ENCODE data around the gene LRCH4. TPM values are rescaled to one million over a fixed set of nuclear protein-coding genes. Genes with fewer than 3 reads are reported as not detected.

LRCH4 gene
- total RNA-seq, 4 donors from 2014 or later, result 36.2 to 53.2 (median 44.0) TPM

- Histone ChIP-seq H3K27me3 (no peaks in the 10 kb centered on the region), H3K4me1 (peaks cover 14 to 17% (median 14%) of the 10 kb centered on the region in 4 donors), H3K4me3 (peak within 1 kb of the TSS; percentile 65 to 83 (median 74)), H3K9me3 (no peaks in the 10 kb centered on the region), H3K27ac (replicated peaks in 1 of 4) (peak within 1 kb of the TSS; percentile 91 to 95 (median 92)), H3K36me3 (peaks cover 0 to 19% (median 8%) of the 10 kb centered on the region in 4 donors)
- DNase-seq (ENCODE audit: extremely low spot score), result peak; percentile 100
- WGBS, result 0% methylated on average over 33 of the region's 61 CpGs
- intact Hi-C loops (cut with DNase I), result loop anchor here (5.0 kb wide), 1 partner anchor 60 kb away; the partner anchor contains the start of gene GNB2
- TF ChIP-seq CTCF (IDR thresholded peaks at IDR 0.05) (peak in 1 of 3 experiments; percentile 13), POLR2A (IDR thresholded peaks at IDR 0.05; ENCODE audit: low read depth) (peak; percentile 87), EP300 (IDR thresholded peaks at IDR 0.05) (no peak), POLR2AphosphoS5 (IDR thresholded peaks at IDR 0.05) (peak; percentile 77 to 93)
Measured at GRCh38 chr7:100611983-100612729, 26.2 kb upstream of the LRCH4 start, which contains the start of gene MOSPD3. Gene MOSPD3, plus strand, starts transcription at chr7:100612540. Its CDS starts 252 bp downstream, at chr7:100612792.

GRCh38 chr7:100609958-100610357 lies 24.0 kb upstream of the LRCH4 start:
- Histone ChIP-seq H3K9me3 (no peaks in the 10 kb centered on the region), H3K27me3 (no peaks in the 10 kb centered on the region), H3K27ac (replicated peaks in 1 of 4) (no peak overlapping the region), H3K4me3 (no peak overlapping the region), H3K36me3 (peaks cover 0 to 9% (median 2%) of the 10 kb centered on the region in 4 donors), H3K4me1 (peaks cover 19 to 28% (median 25%) of the 10 kb centered on the region in 4 donors)
- intact Hi-C loops (cut with DNase I), result loop anchor here (5.0 to 10.0 kb wide), 2 partner anchors 62 to 245 kb away; partner anchors contain the start of genes GNB2 and SLC12A9
- no peak for DNase-seq (ENCODE audit: extremely low spot score)
- 97% methylated on average over 5 of the region's 5 CpGs for WGBS
- TF ChIP-seq CTCF (IDR thresholded peaks at IDR 0.05), result no peak

- H3K27me3 ChIP-seq, result no peaks in the 10 kb centered on the region
- peaks cover 22 to 39% (median 36%) of the 10 kb centered on the region in 4 donors for H3K4me1 ChIP-seq
- H3K36me3 ChIP-seq, result no peaks in the 10 kb centered on the region
- no peak overlapping the region for H3K4me3 ChIP-seq
- TF ChIP-seq POLR2AphosphoS5 (IDR thresholded peaks at IDR 0.05), result no peak
- TF ChIP-seq EP300 (IDR thresholded peaks at IDR 0.05), result no peak
- no peak for TF ChIP-seq CTCF (IDR thresholded peaks at IDR 0.05)
- TF ChIP-seq POLR2A (IDR thresholded peaks at IDR 0.05; ENCODE audit: low read depth), result no peak
- no peak overlapping the region for H3K27ac ChIP-seq (replicated peaks in 1 of 4)
- no peak for DNase-seq (ENCODE audit: extremely low spot score)
- WGBS, result 92% methylated on average over 8 of the region's 8 CpGs
- H3K9me3 ChIP-seq, result no peaks in the 10 kb centered on the region
- intact Hi-C loops (cut with DNase I), result loop anchor here (10.0 kb wide), 1 partner anchor 248 kb away; the partner anchor contains the start of gene SLC12A9
Measured at GRCh38 chr7:100607111-100607510, 21.2 kb upstream of the LRCH4 start.

GRCh38 chr7:100606313-100606712 lies 20.4 kb upstream of the LRCH4 start:
- H3K27ac ChIP-seq (replicated peaks in 1 of 4), result no peak overlapping the region
- intact Hi-C loops (cut with DNase I), result loop anchor here (10.0 kb wide), 1 partner anchor 248 kb away; the partner anchor contains the start of gene SLC12A9
- H3K4me1 ChIP-seq, result peaks cover 21 to 45% (median 41%) of the 10 kb centered on the region in 4 donors
- H3K9me3 ChIP-seq, result no peaks in the 10 kb centered on the region
- no peaks in the 10 kb centered on the region for H3K27me3 ChIP-seq
- H3K4me3 ChIP-seq, result no peak overlapping the region
- DNase-seq (ENCODE audit: extremely low spot score), result no peak
- WGBS, result 89% methylated on average over 12 of the region's 12 CpGs
- TF ChIP-seq CTCF (IDR thresholded peaks at IDR 0.05), result no peak
- no peak for TF ChIP-seq POLR2A (IDR thresholded peaks at IDR 0.05; ENCODE audit: low read depth)
- no peak for TF ChIP-seq POLR2AphosphoS5 (IDR thresholded peaks at IDR 0.05)
- TF ChIP-seq EP300 (IDR thresholded peaks at IDR 0.05), result no peak
- H3K36me3 ChIP-seq, result no peaks in the 10 kb centered on the region

Measured in esophagus muscularis mucosa (tissue), 4 donors.